GM23338 (cell line): Measurements from ENCODE around the gene C2orf78. TPM values are rescaled to one million over a fixed set of nuclear protein-coding genes. Genes with fewer than 3 reads are reported as not detected.

ENCODE experiments used
- ATAC-seq: fragments of 200-7000 bp; cut with Tn5 transposase; 3 replicates; pipeline ENCODE4 v1.9.1; 2020
- DNase-seq: peaks from one replicate; pipeline ENCODE4 v3.0.0-alpha.2; 2015; ENCODE audit warnings: low spot score
- H2AFZ ChIP-seq: fragments of 200-600 bp; sonication (generic); 2 replicates; pipeline ENCODE4 v1.8.0; 2016; ENCODE audit warnings: antibody characterized with exemption, mild to moderate bottlenecking, moderate library complexity
- H3F3A ChIP-seq: fragments of 200-600 bp; sonication (generic); replicated peaks from 2 replicates; pipeline ENCODE4 v1.8.0; 2017; ENCODE audit warnings: antibody characterized with exemption, mixed run types, low read depth
- H3K27ac ChIP-seq: fragments of 200-600 bp; sonication (generic); 2 replicates; pipeline ENCODE4 v1.6.1; 2016; ENCODE audit warnings: low read depth
- H3K27me3 ChIP-seq: fragments of 200-600 bp; sonication (generic); 2 replicates; pipeline ENCODE4 v1.8.0; 2016; ENCODE audit warnings: mild to moderate bottlenecking, mixed run types, moderate library complexity; ENCODE audit not compliant: insufficient read depth
- H3K36me3 ChIP-seq: fragments of 200-600 bp; sonication (generic); 2 replicates; pipeline ENCODE4 v1.8.0; 2016; ENCODE audit warnings: mild to moderate bottlenecking; ENCODE audit not compliant: insufficient read depth
- H3K4me1 ChIP-seq: fragments of 200-600 bp; sonication (generic); 2 replicates; pipeline ENCODE4 v1.8.0; 2016; ENCODE audit warnings: mild to moderate bottlenecking, moderate library complexity; ENCODE audit not compliant: insufficient read depth
- H3K4me2 ChIP-seq: fragments of 200-600 bp; sonication (generic); 2 replicates; pipeline ENCODE4 v1.7.1; 2017; ENCODE audit warnings: mixed run types
- H3K4me3 ChIP-seq: fragments of 200-600 bp; sonication (generic); 2 replicates; pipeline ENCODE4 v1.6.1; 2016; ENCODE audit warnings: mixed run types
- H3K79me2 ChIP-seq: fragments of 200-600 bp; sonication (generic); replicated peaks from 2 replicates; pipeline ENCODE4 v1.8.0; 2017; ENCODE audit warnings: mild to moderate bottlenecking; ENCODE audit not compliant: insufficient read depth
- H3K9me2 ChIP-seq: fragments of 200-600 bp; sonication (generic); 2 replicates; pipeline ENCODE4 v1.8.0; 2017; ENCODE audit not compliant: insufficient read depth
- H4K20me1 ChIP-seq: fragments of 200-600 bp; sonication (generic); replicated peaks from 2 replicates; pipeline ENCODE4 v1.8.0; 2017; ENCODE audit warnings: mild to moderate bottlenecking; ENCODE audit not compliant: insufficient read depth
- H3K27ac Mint-ChIP-seq: 2 replicates; pipeline ENCODE4 v1.8.0; 2020; ENCODE audit warnings: inconsistent platforms, mild to moderate bottlenecking, moderate library complexity, mixed read lengths
- H3K27me3 Mint-ChIP-seq: 3 replicates; pipeline ENCODE4 v1.8.0; 2022; ENCODE audit warnings: low read depth, mild to moderate bottlenecking, moderate library complexity, mixed read lengths, inconsistent platforms; ENCODE audit not compliant: insufficient read depth, poor library complexity
- H3K36me3 Mint-ChIP-seq: 3 replicates; pipeline ENCODE4 v1.8.0; 2021; ENCODE audit warnings: low read depth, mild to moderate bottlenecking, inconsistent platforms, moderate library complexity, mixed read lengths
- H3K4me1 Mint-ChIP-seq: 3 replicates; pipeline ENCODE4 v1.8.0; 2020; ENCODE audit warnings: mild to moderate bottlenecking, inconsistent platforms, mixed read lengths
- H3K4me3 Mint-ChIP-seq: 3 replicates; pipeline ENCODE4 v1.8.0; 2021; ENCODE audit warnings: moderate library complexity, mild to moderate bottlenecking, inconsistent platforms, mixed read lengths
- H3K9me3 Mint-ChIP-seq: 3 replicates; pipeline ENCODE4 v1.8.0; 2020; ENCODE audit warnings: moderate library complexity, mild to moderate bottlenecking, inconsistent platforms, mixed read lengths
- CREB1 ChIP-seq: fragments of 250-450 bp; sonication (Bioruptor Pico); IDR thresholded peaks from 2 replicates; pipeline ENCODE4 v1.5.0; 2020; ENCODE audit warnings: low read depth, mild to moderate bottlenecking, moderate library complexity
- EZH2 ChIP-seq: fragments of 200-600 bp; sonication (generic); IDR thresholded peaks from one replicate; pipeline ENCODE4 v1.8.0; 2017; ENCODE audit warnings: antibody characterized with exemption, mild to moderate bottlenecking, low read depth; ENCODE audit not compliant: unreplicated experiment
- EZH2phosphoT487 ChIP-seq: fragments of 200-600 bp; sonication (generic); IDR thresholded peaks from one replicate; pipeline ENCODE4 v1.8.1; 2018; ENCODE audit warnings: antibody characterized with exemption; ENCODE audit not compliant: unreplicated experiment
- JUNB ChIP-seq: IDR thresholded peaks from one replicate; pipeline ENCODE4 v1.6.1; 2016; ENCODE audit warnings: antibody characterized with exemption; ENCODE audit not compliant: unreplicated experiment
- NANOG ChIP-seq: IDR thresholded peaks from 2 replicates; pipeline ENCODE4 v1.6.1; 2016; ENCODE audit warnings: antibody characterized with exemption, borderline replicate concordance
- POLR2AphosphoS5 ChIP-seq: IDR thresholded peaks from 2 replicates; pipeline ENCODE4 v1.6.1; 2016; ENCODE audit warnings: antibody characterized with exemption, low read depth
- ZNF331 ChIP-seq: fragments of 250-450 bp; sonication (Bioruptor Pico); IDR thresholded peaks from 2 replicates; pipeline ENCODE4 v1.5.0; 2020; ENCODE audit warnings: low read depth, mild to moderate bottlenecking, moderate library complexity
- polyA plus RNA-seq: library from polyadenylated mRNA; unstranded; fragments of >200 nt; fragmentation: Nextera tagmentation; extraction: Ambion mirVana; gene quantifications from 2 replicates; pipeline ENCODE4 v1.2.1, GENCODE V29; 2016
- total RNA-seq: library from RNA; depleted of rRNA; stranded (reverse); fragments of >200 nt; shearing (Covaris generic); gene quantifications from 2 replicates; pipeline ENCODE4 v1.2.3, GENCODE V29; 2014
- TF ChIP-seq, protein P1 (sequence below): IDR thresholded peaks from 2 replicates; pipeline ENCODE4 v1.6.1; 2016; ENCODE audit warnings: antibody characterized with exemption
- TF ChIP-seq, protein P2 (sequence below), 2 experiments: fragments of 200-600 bp in 1 of 2; sonication (generic) in 1 of 2; conservative IDR thresholded peaks; 2 replicates each; pipeline versions ENCODE4 v1.5.1 to v1.6.1; 2016 to 2017; ENCODE audit warnings: antibody characterized with exemption in 2 of 2, low read depth in 2 of 2, mild to moderate bottlenecking in 2 of 2, moderate library complexity in 1 of 2

C2orf78 gene
- total and polyA plus RNA-seq, 2 experiments from 2014 or later = 0.14 to 0.18 TPM

DNA sequence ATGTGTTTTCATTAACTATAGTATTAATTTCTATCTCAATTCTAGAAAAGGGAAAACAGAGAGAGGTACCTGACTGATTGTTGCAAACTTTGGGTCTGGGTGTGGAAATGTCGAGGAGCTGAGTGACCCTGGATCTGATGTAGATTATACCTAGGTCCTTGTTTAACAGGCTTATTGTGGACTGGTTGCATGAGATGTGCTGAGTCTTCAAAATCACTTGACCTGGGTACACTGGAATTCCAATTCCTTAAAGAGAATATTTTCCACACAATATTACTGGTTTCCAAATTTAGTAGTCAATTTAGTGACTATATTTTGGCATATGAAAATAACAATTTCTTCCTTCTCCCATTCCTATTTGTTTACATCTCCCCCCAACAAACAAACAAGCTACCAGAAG is 17.6 kb upstream of the C2orf78 start (continued):
- TF ChIP-seq, protein P1, sequence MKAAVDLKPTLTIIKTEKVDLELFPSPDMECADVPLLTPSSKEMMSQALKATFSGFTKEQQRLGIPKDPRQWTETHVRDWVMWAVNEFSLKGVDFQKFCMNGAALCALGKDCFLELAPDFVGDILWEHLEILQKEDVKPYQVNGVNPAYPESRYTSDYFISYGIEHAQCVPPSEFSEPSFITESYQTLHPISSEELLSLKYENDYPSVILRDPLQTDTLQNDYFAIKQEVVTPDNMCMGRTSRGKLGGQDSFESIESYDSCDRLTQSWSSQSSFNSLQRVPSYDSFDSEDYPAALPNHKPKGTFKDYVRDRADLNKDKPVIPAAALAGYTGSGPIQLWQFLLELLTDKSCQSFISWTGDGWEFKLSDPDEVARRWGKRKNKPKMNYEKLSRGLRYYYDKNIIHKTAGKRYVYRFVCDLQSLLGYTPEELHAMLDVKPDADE = no peak
- TF ChIP-seq POLR2AphosphoS5 = no peak
- TF ChIP-seq NANOG = no peak
- TF ChIP-seq, protein P2, sequence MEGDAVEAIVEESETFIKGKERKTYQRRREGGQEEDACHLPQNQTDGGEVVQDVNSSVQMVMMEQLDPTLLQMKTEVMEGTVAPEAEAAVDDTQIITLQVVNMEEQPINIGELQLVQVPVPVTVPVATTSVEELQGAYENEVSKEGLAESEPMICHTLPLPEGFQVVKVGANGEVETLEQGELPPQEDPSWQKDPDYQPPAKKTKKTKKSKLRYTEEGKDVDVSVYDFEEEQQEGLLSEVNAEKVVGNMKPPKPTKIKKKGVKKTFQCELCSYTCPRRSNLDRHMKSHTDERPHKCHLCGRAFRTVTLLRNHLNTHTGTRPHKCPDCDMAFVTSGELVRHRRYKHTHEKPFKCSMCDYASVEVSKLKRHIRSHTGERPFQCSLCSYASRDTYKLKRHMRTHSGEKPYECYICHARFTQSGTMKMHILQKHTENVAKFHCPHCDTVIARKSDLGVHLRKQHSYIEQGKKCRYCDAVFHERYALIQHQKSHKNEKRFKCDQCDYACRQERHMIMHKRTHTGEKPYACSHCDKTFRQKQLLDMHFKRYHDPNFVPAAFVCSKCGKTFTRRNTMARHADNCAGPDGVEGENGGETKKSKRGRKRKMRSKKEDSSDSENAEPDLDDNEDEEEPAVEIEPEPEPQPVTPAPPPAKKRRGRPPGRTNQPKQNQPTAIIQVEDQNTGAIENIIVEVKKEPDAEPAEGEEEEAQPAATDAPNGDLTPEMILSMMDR (conservative IDR thresholded peaks at IDR 0.05; ENCODE audit: low read depth in 2 of 2) = no peak

DNA sequence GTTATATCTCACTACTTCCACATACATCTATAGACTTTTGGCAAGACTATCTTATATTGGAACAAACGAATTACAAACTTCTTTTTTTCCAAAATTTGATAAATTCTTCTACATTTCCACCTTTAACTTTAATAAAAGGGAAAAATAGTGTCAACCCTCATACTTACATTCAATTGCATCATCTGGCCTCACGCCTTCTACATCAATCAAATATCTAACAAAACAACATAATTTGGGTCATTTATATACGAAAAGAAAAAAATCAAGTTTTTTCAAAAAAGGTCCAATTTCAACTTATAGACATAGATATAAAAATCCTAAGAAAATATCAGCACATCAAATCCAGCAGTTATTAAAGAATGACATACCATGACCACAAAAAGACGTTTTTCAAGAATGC is 17.0 kb upstream of the C2orf78 start:
- Histone ChIP-seq H3K4me1 (no peaks in the 10 kb centered on the region), H3K79me2 (no peaks in the 10 kb centered on the region), H3K9me2 (no peaks in the 10 kb centered on the region), H3K4me2 (no peak overlapping the region), H3F3A (no peaks in the 10 kb centered on the region), H3K36me3 (peaks cover 17% of the 10 kb centered on the region), H3K27me3 (no peaks in the 10 kb centered on the region), H4K20me1 (peaks cover 5% of the 10 kb centered on the region; the same call in 1 of the 2 replicates), H3K27ac (no peak overlapping the region), H2AFZ (no peak overlapping the region), H3K4me3 (no peak overlapping the region)
- Mint-ChIP-seq H3K4me3 (no peak overlapping the region), H3K27ac (no peak overlapping the region), H3K36me3 (peaks cover 47% of the 10 kb centered on the region), H3K27me3 (no peaks in the 10 kb centered on the region), H3K9me3 (no peaks in the 10 kb centered on the region), H3K4me1 (no peaks in the 10 kb centered on the region)
- no peak for TF ChIP-seq CREB1 (CRISPR knock-in tag)
- TF ChIP-seq, protein P2 (conservative IDR thresholded peaks at IDR 0.05; ENCODE audit: low read depth in 2 of 2) = no peak
- no peak for TF ChIP-seq POLR2AphosphoS5
- TF ChIP-seq EZH2phosphoT487 = no peak
- ATAC-seq (no peak), DNase-seq (no peak)

DNA sequence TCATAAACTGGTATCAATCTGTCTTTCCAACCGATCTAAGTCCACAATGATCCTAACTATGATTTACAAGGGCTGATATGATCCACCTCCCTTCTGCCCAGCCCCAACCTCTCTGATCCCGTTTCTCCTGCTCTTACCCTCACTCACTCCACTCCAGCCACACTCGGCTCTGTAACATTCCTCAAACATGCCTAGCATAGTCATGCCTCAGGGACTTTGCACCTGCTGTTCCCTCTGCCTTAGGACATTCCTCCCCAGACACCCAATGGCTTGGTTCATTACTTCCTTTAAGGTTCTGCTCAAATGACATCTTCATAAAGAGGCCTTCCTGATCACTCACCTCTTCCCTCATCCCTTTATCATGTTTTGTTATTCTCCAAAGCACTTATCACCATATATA is 13.3 kb upstream of the C2orf78 start:
- no peaks in the 10 kb centered on the region for H3K27me3 ChIP-seq
- peaks cover 2% of the 10 kb centered on the region; the same call in 1 of the 2 replicates for H4K20me1 ChIP-seq
- no peak for DNase-seq
- Mint-ChIP-seq H3K9me3 (no peaks in the 10 kb centered on the region), H3K27me3 (no peaks in the 10 kb centered on the region), H3K27ac (no peak overlapping the region), H3K4me3 (no peak overlapping the region), H3K36me3 (peaks cover 63% of the 10 kb centered on the region), H3K4me1 (no peaks in the 10 kb centered on the region)
- H3K27ac ChIP-seq = no peak overlapping the region
- H2AFZ ChIP-seq = no peak overlapping the region
- no peak for ATAC-seq
- no peaks in the 10 kb centered on the region for H3K4me1 ChIP-seq
- no peaks in the 10 kb centered on the region for H3K9me2 ChIP-seq
- no peaks in the 10 kb centered on the region for H3K79me2 ChIP-seq
- no peak overlapping the region for H3K4me3 ChIP-seq
- H3K4me2 ChIP-seq = no peak overlapping the region
- peaks cover 33% of the 10 kb centered on the region for H3K36me3 ChIP-seq
- no peaks in the 10 kb centered on the region for H3F3A ChIP-seq
- no peak for TF ChIP-seq ZNF331
- TF ChIP-seq JUNB = no peak
- TF ChIP-seq EZH2 = no peak
- no peak for TF ChIP-seq EZH2phosphoT487
- TF ChIP-seq, protein P2 (conservative IDR thresholded peaks at IDR 0.05; ENCODE audit: low read depth in 2 of 2) = no peak
